ENCODE data around the gene CPPED1.
A peak's percentile ranks its signal among the peaks of the same experiment; 100 is the strongest.

Gene CPPED1

GRCh38 chr16:12678983-12679382 is 124.7 kb downstream of the CPPED1 start:
- no peak for DNase-seq

DNA sequence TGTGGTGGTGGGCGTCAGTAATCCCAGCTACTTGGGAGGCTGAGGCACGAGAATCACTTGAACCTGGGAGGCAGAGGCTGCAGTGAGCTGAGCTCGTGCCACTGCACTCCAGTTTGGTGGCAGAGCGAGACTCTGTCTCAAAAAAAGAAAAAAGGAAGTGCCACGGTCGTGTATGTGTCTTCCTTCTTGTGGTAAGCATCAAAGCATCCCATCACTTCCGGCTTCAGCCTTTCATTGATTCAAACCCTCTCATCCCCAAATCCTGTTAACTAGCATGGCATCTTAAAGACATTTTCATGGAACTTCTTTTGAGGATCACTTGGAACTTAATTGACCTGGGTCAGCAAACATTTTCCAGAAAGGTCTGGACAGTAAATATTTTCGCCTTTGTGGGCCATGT is 126.2 kb downstream of the CPPED1 start:
- no peak for DNase-seq

DNA sequence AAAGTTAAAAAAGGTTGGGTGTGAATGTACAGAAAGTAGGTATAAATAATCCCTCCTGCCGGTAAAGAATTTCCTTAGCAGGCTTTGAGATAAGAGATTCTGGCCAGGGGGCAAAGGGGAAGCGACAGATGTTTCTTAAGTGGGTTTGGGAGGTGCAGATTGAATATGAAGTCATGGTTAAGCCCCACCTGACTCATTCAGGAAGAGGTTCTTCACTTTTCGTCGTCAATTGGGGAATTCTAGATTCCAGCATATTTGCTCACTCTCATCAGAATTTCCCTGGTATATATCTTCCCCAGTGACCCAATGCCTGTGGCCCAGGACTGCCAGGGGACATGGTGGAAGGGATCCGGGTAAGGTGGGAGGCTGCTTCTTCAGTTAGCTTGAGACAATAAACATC is 127.8 kb downstream of the CPPED1 start:
- DNase-seq: peak; percentile 93

DNA sequence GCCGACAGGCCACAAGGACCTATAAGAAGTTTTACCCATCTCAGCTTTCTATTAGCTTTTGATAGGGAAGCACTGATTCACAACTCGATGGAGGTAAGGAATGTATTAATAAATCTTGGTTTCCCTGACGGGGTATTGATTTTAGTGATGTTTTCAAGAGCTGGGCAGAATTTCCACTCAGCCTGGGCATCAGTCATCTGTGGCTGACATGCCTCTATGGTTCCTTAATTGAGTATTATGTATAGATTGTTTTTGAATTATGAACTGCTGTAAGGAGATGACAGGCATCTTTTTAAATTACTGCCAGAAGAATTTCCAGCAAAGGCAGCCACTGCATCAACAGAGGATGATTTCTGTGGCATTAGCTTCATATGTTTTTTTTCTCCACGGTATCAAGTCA is 128.6 kb downstream of the CPPED1 start:
- no peak for DNase-seq

- no peak for DNase-seq
These were observed 129.2 kb downstream of the CPPED1 start for GRCh38 chr16:12674524-12674923.

DNA sequence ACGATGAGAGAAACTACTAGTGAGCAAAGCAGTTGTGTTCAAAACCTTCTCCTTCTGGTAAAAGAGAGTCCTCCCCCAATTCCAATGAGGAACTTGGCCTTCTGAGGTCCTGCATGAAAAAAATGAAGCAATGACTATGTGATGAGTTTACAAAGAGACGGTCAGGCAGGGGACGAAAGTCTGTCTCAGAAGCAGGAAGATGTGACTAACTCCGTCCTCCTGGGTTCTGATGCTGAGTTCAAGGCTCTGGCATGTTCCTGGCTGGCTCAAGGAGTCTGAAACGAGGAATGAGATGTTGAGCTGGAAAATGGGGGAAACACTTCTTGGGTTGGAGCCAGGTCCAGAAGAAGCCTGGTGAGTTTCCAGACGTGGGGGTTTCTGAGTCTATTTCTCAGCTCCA is 129.6 kb downstream of the CPPED1 start:
- peak; percentile 72 for DNase-seq

GRCh38 chr16:12673466-12673865 is 130.2 kb downstream of the CPPED1 start:
- DNase-seq: no peak

DNA sequence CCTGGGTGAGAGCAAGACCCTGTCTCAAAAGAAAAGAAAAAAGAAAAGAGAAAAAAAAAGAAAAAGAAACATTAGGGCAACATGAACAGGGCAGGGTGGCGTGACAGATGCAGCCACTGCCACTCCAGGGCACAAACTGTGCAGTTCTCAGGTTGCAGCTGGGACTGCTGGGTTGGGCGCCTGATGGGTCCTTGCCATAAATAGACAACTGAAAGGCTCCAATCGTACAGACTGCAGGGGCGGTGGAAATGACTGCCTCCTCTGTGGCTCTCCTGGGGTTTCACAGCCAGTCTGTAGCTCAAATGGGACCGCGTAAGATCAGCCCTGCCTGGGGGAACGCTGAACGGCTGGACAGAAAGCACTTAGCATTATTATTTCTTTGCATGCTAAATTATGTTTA is 130.7 kb downstream of the CPPED1 start:
- no peak for DNase-seq

- DNase-seq: no peak
These were observed 133.8 kb downstream of the CPPED1 start for GRCh38 chr16:12669908-12670307.

DNA sequence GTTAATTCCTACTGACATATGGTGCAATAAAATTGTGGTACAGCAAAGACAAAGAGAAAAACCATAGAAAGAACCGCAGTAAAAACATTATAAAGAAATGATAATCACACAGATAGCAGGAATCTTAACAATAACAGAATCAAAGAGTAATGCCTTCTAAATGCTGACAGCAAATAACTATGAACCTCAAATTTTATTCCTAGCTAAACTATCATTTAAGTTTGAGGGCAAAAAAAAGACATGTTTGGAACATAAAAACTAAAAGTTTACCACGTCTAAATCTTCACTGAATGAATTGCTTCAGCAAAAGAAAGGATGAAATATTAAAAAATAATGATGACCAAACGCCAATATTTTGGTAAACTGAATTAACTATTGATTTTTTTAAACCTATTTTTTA is 135.8 kb downstream of the CPPED1 start:
- DNase-seq: no peak

- no peak for DNase-seq
These were observed 139.4 kb downstream of the CPPED1 start for GRCh38 chr16:12664164-12664733.

DNA sequence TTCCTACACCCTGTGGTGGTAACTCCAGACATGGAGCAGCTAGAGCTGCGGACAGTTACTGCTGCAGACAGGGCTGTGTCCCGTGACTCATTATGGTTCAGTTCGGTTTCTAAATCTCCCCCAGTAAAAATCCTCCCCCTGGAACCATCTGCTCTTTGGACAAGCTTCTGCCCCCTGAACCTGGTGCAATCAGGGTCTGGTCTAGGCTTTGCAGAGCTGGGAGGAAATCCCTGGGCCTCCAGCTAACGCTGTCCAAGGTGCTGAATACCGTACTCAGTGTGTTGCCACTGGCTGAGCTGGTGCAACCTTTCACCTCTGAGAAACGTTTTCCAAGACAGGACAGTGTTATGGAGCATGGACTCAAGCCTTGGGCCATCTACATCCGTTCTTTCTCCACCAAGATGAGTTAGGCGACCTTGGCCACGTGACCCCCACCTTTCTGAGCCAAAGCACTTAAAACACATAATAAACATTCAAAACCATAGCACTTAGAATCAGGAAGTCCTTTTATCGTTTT is 142.0 kb downstream of the CPPED1 start:
- peak; percentile 32 for DNase-seq

DNA sequence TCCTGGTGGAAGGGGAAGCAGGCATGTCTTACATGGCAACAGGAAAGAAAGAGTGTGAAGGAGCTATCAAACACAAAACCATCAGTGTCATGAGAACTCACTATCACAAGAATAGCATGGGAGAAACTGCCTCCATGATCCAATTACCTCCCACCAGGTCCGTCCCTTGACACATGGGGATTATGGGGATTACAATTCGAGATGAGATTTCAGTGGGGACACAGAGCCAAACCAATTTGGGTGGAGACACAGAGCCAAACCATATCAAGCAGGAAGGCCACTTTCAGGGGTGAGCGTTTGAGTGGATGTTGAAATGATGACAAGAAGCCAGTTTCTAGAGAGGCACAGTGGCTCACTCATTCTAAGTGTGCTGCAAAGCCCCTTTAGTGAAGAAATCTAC is 143.8 kb downstream of the CPPED1 start:
- no peak for DNase-seq

DNA sequence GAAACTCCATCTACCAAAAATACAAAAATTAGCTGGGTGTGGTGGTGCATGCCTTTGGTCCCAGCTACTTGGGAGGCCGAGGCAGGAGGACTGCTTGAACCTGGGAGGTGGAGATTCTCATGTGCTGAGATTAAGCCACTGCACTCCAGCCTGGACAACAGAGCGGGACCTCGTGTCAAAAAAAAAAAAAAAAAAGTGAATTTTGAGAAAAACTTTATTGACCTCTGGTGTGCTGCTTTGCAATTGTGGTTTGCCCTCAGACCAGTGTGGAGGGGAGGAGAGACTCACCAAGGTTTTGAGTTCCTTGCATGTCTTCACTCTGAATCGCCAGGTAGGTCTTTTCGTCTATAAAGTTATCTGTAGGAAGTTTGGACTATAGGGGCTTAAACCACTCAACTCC is 145.2 kb downstream of the CPPED1 start:
- no peak for DNase-seq

DNA sequence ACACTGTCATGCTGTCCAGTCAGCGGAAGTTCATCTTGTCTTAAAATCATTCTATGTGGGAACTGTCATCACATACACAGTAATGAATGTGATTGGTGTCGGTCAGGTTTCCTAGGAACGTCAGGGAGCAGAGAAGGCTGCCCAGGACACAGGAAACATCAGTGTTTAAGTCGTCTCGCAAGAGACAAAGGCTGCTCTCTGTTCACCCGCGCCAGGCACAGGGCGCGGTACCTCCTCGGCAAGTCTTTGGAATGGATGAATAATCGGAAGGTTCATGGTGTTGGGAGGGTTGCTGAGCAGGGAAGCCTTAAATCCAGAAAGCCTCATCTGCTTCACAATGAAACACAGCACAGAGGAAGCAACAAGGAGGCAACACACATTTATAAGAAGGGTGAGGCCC is 148.2 kb downstream of the CPPED1 start:
- DNase-seq: no peak

- DNase-seq: no peak
These were observed 149.8 kb downstream of the CPPED1 start for GRCh38 chr16:12653820-12654392.

DNA sequence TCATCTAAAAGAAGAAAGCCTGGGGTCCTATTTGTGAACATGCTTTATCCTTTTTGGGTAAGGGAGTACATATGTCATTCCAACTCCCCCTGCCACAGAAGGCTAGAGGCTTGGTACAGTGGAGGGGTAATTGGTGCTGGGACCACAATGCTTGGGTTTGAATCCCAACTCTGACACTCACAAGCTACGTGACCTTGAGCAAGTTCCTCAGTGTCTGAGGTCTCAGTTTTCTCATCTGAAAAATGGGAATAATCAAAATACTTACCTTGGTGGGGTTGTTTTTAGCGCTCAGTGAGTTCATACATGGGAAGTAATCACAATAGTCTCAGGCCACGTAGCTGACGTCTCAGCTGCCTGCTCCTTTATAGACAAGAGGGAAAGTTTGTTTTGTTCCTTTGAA is 150.8 kb downstream of the CPPED1 start:
- no peak for DNase-seq

GRCh38 chr16:12651765-12652512 is 151.7 kb downstream of the CPPED1 start:
- DNase-seq: no peak

DNA sequence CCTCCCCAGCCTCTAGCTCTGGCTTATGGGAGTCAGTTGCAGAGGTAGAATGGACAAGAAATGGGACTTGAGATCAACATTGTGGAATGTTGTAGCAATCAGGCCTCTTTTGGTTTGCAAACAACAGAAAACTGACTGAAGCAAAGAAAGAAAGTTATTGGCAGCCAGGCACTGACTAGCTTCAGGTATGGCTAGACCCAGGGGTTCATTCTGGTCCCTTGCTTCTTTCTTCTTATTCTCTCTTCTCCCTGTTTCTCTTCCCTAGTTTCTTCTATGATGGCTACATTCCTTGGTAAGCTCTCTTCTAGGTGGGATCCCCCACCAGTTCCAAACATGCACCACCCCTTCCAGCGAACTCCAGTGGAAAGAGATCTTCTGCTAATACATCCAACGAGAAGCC is 154.3 kb downstream of the CPPED1 start:
- DNase-seq: no peak

GRCh38 chr16:12646490-12647274 is 157.0 kb downstream of the CPPED1 start:
- DNase-seq: peak; percentile 79

- no peak for DNase-seq
These were observed 157.6 kb downstream of the CPPED1 start for GRCh38 chr16:12646098-12646489.

DNA sequence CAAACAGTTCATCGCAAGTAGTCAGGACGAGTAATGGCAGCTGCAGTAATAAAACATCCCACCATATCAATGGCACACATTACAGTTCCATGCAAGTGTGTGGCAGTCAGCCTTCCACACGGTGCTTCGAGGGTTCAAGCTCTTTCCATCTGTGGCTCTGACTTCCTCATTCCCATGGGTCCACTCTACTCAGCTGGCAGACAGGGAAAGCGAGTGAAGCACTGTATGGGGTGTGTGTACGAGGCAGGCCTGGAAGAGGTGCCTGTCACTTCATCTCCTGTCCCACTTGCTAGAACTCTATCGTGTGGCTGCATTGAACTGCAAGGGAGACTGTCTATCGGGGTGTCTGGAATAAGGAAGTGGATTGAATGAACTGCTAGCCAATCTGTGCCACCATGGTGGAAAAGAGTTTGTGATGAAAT is 160.6 kb downstream of the CPPED1 start:
- DNase-seq: no peak

DNA sequence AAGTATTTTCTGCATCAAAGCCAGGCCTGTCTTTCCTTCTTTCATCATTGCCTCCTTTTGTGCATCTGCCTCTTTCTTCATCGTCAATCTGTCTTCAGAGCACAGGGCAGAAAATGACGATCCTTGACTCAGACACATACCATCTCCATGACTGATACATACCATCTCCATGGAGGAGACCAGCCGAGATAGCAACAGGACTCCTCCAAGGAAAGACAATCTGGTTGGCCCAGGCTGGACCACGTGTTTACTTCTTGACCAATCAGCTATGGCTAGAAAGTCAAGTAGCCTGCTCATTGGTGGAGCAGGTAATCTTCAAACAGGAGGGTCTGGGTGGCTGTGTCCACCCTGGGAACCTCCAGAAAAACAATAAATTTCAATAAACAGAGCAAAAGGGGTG is 164.6 kb downstream of the CPPED1 start:
- DNase-seq: peak; percentile 98

DNA sequence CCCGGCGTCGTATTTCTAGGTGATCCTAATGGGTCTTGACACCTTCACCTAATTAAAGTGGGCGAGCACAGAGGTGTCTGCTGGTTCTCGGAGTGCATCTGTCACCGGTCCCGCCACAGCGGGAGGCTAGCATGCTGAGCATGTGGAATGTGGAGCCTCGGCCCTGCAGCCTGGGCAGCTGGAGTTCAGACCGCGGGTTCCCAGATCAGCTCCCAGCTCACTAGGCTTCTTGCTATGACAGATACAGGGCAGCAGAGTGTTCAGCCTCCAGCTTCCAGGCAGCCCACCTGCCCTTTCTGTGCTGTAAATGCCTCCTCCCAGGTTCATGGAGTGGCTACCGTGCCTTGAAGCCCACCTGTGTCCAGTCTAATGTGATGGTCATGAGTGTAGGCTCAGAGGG is 166.7 kb downstream of the CPPED1 start:
- no peak for DNase-seq

Data from NCI-H226 (cell line).